Chondrocyte (in vitro differentiated cells): Measurements from ENCODE around the gene LRRC8C. TPM values are rescaled to one million over a fixed set of nuclear protein-coding genes. Genes with fewer than 3 reads are reported as not detected.

Experiments used
- DNase-seq: peaks from one replicate; pipeline ENCODE4 v3.0.0; 2021; ENCODE audit warnings: mixed read lengths, low spot score
- H3K27ac Mint-ChIP-seq: one replicate; pipeline ENCODE4 v1.8.0; 2021; ENCODE audit warnings: mild to moderate bottlenecking, moderate library complexity, mixed read lengths; ENCODE audit not compliant: unreplicated experiment
- H3K27me3 Mint-ChIP-seq: 2 replicates; pipeline ENCODE4 v1.8.0; 2021; ENCODE audit warnings: low read depth, mixed read lengths
- H3K36me3 Mint-ChIP-seq: 2 replicates; pipeline ENCODE4 v1.8.0; 2021; ENCODE audit warnings: low read depth, mixed read lengths
- H3K4me1 Mint-ChIP-seq: 2 replicates; pipeline ENCODE4 v1.8.0; 2021; ENCODE audit warnings: low read depth, mild to moderate bottlenecking, mixed read lengths
- H3K4me3 Mint-ChIP-seq: one replicate; pipeline ENCODE4 v1.8.0; 2021; ENCODE audit warnings: mild to moderate bottlenecking, moderate library complexity, mixed read lengths; ENCODE audit not compliant: unreplicated experiment
- H3K9me3 Mint-ChIP-seq: 2 replicates; pipeline ENCODE4 v1.8.0; 2021; ENCODE audit warnings: low read depth, mixed read lengths
- CTCF ChIP-seq: fragments of 200-600 bp; sonication (generic); IDR thresholded peaks from 2 replicates; pipeline ENCODE4 v1.5.0; 2021; ENCODE audit warnings: antibody characterized with exemption, mild to moderate bottlenecking, moderate library complexity
- total RNA-seq: library from RNA; stranded (reverse); gene quantifications from 3 replicates; pipeline ENCODE4 v1.2.1, GENCODE V29; 2021

The LRRC8C gene
- total RNA-seq, 1 donor from 2014 or later, result 2.3 TPM

GRCh38 chr1:89734442-89734841 lies 101.5 kb downstream of the LRRC8C start:
- Mint-ChIP-seq H3K36me3 (no peaks in the 10 kb centered on the region), H3K4me1 (peaks cover 12% of the 10 kb centered on the region), H3K4me3 (no peak overlapping the region), H3K27me3 (no peaks in the 10 kb centered on the region), H3K27ac (no peak overlapping the region), H3K9me3 (no peaks in the 10 kb centered on the region)
- TF ChIP-seq CTCF, result no peak
- DNase-seq, result no peak

GRCh38 chr1:89735479-89735878 lies 102.6 kb downstream of the LRRC8C start:
- no peaks in the 10 kb centered on the region for H3K36me3 Mint-ChIP-seq
- TF ChIP-seq CTCF, result no peak
- peaks cover 21% of the 10 kb centered on the region for H3K4me1 Mint-ChIP-seq
- H3K4me3 Mint-ChIP-seq, result no peak overlapping the region
- no peaks in the 10 kb centered on the region for H3K27me3 Mint-ChIP-seq
- DNase-seq, result no peak
- no peaks in the 10 kb centered on the region for H3K9me3 Mint-ChIP-seq
- no peak overlapping the region for H3K27ac Mint-ChIP-seq

- no peak for TF ChIP-seq CTCF
- Mint-ChIP-seq H3K4me1 (peaks cover 21% of the 10 kb centered on the region), H3K27me3 (no peaks in the 10 kb centered on the region), H3K27ac (no peak overlapping the region), H3K4me3 (no peak overlapping the region), H3K9me3 (no peaks in the 10 kb centered on the region), H3K36me3 (no peaks in the 10 kb centered on the region)
- no peak for DNase-seq
Measured at GRCh38 chr1:89736937-89737733, 104.2 kb downstream of the LRRC8C start.

- Mint-ChIP-seq H3K4me1 (peaks cover 21% of the 10 kb centered on the region), H3K27ac (no peak overlapping the region), H3K27me3 (no peaks in the 10 kb centered on the region), H3K36me3 (no peaks in the 10 kb centered on the region), H3K4me3 (no peak overlapping the region), H3K9me3 (no peaks in the 10 kb centered on the region)
- TF ChIP-seq CTCF, result no peak
- DNase-seq, result no peak
Measured at GRCh38 chr1:89737985-89738510, 105.1 kb downstream of the LRRC8C start.

- Mint-ChIP-seq H3K9me3 (no peaks in the 10 kb centered on the region), H3K27me3 (no peaks in the 10 kb centered on the region), H3K4me3 (no peak overlapping the region), H3K27ac (peak overlapping the region; percentile 80), H3K36me3 (no peaks in the 10 kb centered on the region), H3K4me1 (peaks cover 21% of the 10 kb centered on the region)
- TF ChIP-seq CTCF, result no peak
- DNase-seq, result no peak
Measured at GRCh38 chr1:89739013-89739843, 106.3 kb downstream of the LRRC8C start.
